GM10266 (cell line): ENCODE data around the gene CALCOCO1.
A peak's percentile ranks its signal among the peaks of the same experiment; 100 is the strongest.

ENCODE experiments used
- DNase-seq: peaks from one replicate; pipeline ENCODE4 v3.0.0; 2012; ENCODE audit errors: extremely low spot score
- CTCF ChIP-seq: IDR thresholded peaks from 2 replicates; pipeline ENCODE4 v1.5.1; 2012; ENCODE audit warnings: mild to moderate bottlenecking, low read depth; ENCODE audit not compliant: control insufficient read depth, insufficient read depth; ENCODE audit errors: missing control alignments

Gene CALCOCO1

GRCh38 chr12:53747095-53747494 lies 19.8 kb upstream of the CALCOCO1 start:
- no peak for TF ChIP-seq CTCF
- DNase-seq: no peak

GRCh38 chr12:53746592-53747092 lies 19.4 kb upstream of the CALCOCO1 start:
- peak; percentile 85 for DNase-seq
- TF ChIP-seq CTCF: peak; percentile 100

- DNase-seq: no peak
- TF ChIP-seq CTCF: no peak
These were observed 17.5 kb upstream of the CALCOCO1 start for GRCh38 chr12:53744751-53745150.

- DNase-seq: no peak
- TF ChIP-seq CTCF: no peak
These were observed 16.8 kb upstream of the CALCOCO1 start for GRCh38 chr12:53744130-53744441.

GRCh38 chr12:53743266-53744129 lies 16.2 kb upstream of the CALCOCO1 start:
- peak; percentile 82 for DNase-seq
- TF ChIP-seq CTCF: peak; percentile 97

- no peak for DNase-seq
- TF ChIP-seq CTCF: no peak
These were observed 12.9 kb upstream of the CALCOCO1 start for GRCh38 chr12:53740130-53740491.

GRCh38 chr12:53739214-53740129 lies 12.2 kb upstream of the CALCOCO1 start:
- no peak for TF ChIP-seq CTCF
- DNase-seq: no peak
